Measurements from ENCODE around the gene SLC30A7. TPM values are rescaled to one million over a fixed set of nuclear protein-coding genes. Genes with fewer than 3 reads are reported as not detected.

Gene SLC30A7
- total RNA-seq, 6 experiments from 2014 or later, result 19.1 to 32.2 (median 23.3) TPM

DNA sequence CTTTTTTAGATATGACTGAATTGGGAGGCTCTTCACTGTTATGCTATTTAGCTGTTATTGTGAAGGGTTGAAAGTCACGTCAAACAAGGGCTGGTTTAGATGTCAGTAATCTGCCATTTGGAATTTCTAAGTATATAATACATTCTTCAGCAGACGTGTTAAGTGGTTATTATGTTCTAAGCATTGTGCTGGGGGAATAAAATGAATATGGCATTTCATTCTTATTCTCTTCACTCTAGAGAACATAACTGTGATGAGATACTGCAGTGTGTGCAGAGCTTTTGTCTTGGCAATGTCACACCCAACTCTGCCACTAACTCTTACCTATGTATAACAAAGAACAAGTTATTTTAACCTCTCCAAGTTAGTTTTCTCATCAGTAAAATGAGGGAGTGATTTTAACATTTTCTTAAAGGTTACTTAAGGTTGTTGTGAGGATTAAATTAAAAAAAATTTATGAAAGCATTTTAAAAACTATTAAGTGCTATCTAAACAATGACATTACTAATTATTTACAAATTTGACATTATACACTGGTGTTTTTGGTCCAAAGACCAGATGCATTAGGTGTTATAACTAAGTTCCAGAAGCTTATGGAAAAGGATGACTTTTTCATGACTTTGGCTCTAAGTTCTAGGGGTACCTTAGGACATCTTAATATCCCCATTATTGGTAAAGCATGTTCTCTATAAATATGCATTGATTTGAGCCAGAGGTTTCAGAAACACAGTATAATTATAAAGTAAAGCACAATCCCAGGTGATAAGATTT is 58.3 kb downstream of the SLC30A7 start:
- no peak for TF ChIP-seq POLR2A (IDR thresholded peaks at IDR 0.05)
- TF ChIP-seq, protein P1, sequence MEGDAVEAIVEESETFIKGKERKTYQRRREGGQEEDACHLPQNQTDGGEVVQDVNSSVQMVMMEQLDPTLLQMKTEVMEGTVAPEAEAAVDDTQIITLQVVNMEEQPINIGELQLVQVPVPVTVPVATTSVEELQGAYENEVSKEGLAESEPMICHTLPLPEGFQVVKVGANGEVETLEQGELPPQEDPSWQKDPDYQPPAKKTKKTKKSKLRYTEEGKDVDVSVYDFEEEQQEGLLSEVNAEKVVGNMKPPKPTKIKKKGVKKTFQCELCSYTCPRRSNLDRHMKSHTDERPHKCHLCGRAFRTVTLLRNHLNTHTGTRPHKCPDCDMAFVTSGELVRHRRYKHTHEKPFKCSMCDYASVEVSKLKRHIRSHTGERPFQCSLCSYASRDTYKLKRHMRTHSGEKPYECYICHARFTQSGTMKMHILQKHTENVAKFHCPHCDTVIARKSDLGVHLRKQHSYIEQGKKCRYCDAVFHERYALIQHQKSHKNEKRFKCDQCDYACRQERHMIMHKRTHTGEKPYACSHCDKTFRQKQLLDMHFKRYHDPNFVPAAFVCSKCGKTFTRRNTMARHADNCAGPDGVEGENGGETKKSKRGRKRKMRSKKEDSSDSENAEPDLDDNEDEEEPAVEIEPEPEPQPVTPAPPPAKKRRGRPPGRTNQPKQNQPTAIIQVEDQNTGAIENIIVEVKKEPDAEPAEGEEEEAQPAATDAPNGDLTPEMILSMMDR (IDR thresholded peaks at IDR 0.05), result no peak
- Histone ChIP-seq H3K4me1 (peaks cover 0 to 3% (median 0%) of the 10 kb centered on the region in 4 donors), H3K27me3 (no peaks in the 10 kb centered on the region), H3K4me3 (no peak overlapping the region), H3K9me3 (no peaks in the 10 kb centered on the region), H3K36me3 (peaks cover 0 to 5% (median 0%) of the 10 kb centered on the region in 4 donors), H3K27ac (no peak overlapping the region)
- ATAC-seq, result no peak
- no peak for DNase-seq
- WGBS (ENCODE audit: insufficient coverage, low coverage, low lambda C conversion rate, missing lambda C conversion rate), result 92% methylated on average over 2 of the region's 2 CpGs
- intact Hi-C loops (cut with DNase I), result no loop called here

DNA sequence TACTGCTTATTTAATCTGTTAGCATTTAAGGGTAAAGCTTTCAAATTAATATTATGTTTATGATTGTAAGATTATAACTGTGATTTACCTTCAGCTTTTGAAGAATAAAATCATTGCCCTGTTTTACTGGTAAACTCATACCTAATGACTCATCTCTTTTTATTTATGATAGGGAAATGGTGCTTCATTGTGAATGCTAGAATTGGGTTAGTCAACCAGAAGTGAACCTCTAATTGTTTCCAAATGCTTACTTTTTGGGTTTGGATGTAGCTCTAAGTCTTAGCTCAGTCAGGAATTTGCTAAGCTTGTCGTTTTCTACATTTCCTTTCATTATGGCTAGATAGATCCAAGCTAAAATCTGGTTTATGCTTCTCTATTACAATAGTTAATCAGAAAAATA is 59.4 kb downstream of the SLC30A7 start:
- Histone ChIP-seq H3K36me3 (peaks cover 0 to 5% (median 0%) of the 10 kb centered on the region in 4 donors), H3K27ac (no peak overlapping the region), H3K4me3 (no peak overlapping the region), H3K4me1 (no peaks in the 10 kb centered on the region), H3K9me3 (no peaks in the 10 kb centered on the region), H3K27me3 (no peaks in the 10 kb centered on the region)
- no peak for TF ChIP-seq POLR2A (IDR thresholded peaks at IDR 0.05)
- TF ChIP-seq, protein P1 (IDR thresholded peaks at IDR 0.05), result no peak
- ATAC-seq, result no peak
- intact Hi-C loops (cut with DNase I), result no loop called here
- WGBS (ENCODE audit: insufficient coverage, low coverage, low lambda C conversion rate, missing lambda C conversion rate), result 69% methylated on average over 1 of the region's 1 CpG
- no peak for DNase-seq

DNA sequence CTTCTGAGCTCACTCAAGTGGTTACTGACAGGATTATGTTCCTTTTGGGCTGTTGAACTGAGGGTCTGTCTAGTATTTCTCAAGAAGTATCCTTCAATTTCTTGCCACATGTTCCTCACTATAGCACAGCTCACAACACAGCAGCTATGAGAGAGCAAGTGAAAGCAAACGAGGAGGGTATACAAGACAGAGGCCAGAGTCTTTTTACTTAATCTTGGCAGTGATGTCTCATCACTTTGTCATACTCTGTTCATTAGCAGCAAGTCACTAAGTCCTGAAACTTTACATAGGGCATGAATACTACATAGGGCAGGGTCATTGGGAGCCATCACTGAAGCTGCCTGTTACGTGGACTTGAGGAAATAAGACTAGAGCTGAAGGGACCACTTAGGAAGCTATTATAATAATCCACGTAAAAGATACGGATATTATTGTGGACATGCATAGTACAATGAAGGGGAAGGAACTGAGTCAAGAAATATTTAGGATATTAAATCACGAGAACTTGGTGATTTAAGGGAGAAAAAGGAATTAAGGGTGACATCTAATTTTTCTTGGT is 63.7 kb downstream of the SLC30A7 start:
- H3K4me1 ChIP-seq, result no peaks in the 10 kb centered on the region
- H3K27me3 ChIP-seq, result no peaks in the 10 kb centered on the region
- TF ChIP-seq, protein P1 (IDR thresholded peaks at IDR 0.05), result no peak
- no peak for TF ChIP-seq POLR2A (IDR thresholded peaks at IDR 0.05)
- no peak overlapping the region for H3K4me3 ChIP-seq
- intact Hi-C loops (cut with DNase I), result no loop called here
- no peak for DNase-seq
- WGBS (ENCODE audit: insufficient coverage, low coverage, low lambda C conversion rate, missing lambda C conversion rate), result 76% methylated on average over 5 of the region's 5 CpGs
- no peak for ATAC-seq
- H3K27ac ChIP-seq, result no peak overlapping the region
- peaks cover 0 to 5% (median 1%) of the 10 kb centered on the region in 4 donors for H3K36me3 ChIP-seq
- H3K9me3 ChIP-seq, result no peaks in the 10 kb centered on the region

DNA sequence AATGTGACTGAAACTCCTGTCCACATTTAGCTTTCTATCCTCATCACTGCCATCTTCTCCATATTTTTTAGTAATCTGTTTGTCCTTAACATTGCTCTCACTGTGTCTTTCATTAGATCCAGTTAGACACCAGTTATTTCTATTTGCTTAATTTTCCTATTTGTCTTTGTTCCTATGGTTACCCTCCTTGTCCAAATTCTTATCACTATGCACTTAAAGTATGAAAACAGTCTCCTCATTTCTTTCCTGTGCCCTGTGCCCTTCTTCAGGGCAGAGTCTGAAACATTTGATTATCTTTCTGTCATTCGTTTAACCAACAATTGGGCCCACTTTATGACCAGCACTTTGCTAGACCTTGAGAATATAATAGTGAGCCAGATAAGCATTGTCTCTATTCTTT is 64.2 kb downstream of the SLC30A7 start:
- H3K27ac ChIP-seq, result no peak overlapping the region
- no peaks in the 10 kb centered on the region for H3K9me3 ChIP-seq
- H3K4me1 ChIP-seq, result no peaks in the 10 kb centered on the region
- WGBS (ENCODE audit: insufficient coverage, low coverage, low lambda C conversion rate, missing lambda C conversion rate), result 64% methylated on average over 1 of the region's 1 CpG
- intact Hi-C loops (cut with DNase I), result no loop called here
- H3K4me3 ChIP-seq, result no peak overlapping the region
- TF ChIP-seq, protein P1 (IDR thresholded peaks at IDR 0.05), result no peak
- no peak for TF ChIP-seq POLR2A (IDR thresholded peaks at IDR 0.05)
- no peaks in the 10 kb centered on the region for H3K27me3 ChIP-seq
- H3K36me3 ChIP-seq, result peaks cover 0 to 5% (median 2%) of the 10 kb centered on the region in 4 donors
- DNase-seq, result no peak
- no peak for ATAC-seq

Data from right lobe of liver (tissue), 6 donors.